GM19193 (cell line): Measurements from ENCODE around the gene THAP8.

ENCODE experiments used
- POLR2A ChIP-seq: IDR thresholded peaks from 4 replicates; pipeline ENCODE4 v1.6.1; 2011; ENCODE audit not compliant: insufficient read depth, insufficient read length; ENCODE audit errors: extremely low read depth

THAP8 gene

GRCh38 chr19:36019061-36019670 is 34.9 kb downstream of the THAP8 start:
- no peak for TF ChIP-seq POLR2A

GRCh38 chr19:36014012-36014924 is 39.8 kb downstream of the THAP8 start, which contains the start of gene ALKBH6:
Gene ALKBH6, minus strand, starts transcription at chr19:36014213. Its CDS starts 816 bp downstream, at chr19:36013397.
- peak; percentile 66 for TF ChIP-seq POLR2A

- no peak for TF ChIP-seq POLR2A
Observed at GRCh38 chr19:36013280-36014011, 40.6 kb downstream of the THAP8 start.

- TF ChIP-seq POLR2A: no peak
Observed at GRCh38 chr19:36010402-36010801, 43.7 kb downstream of the THAP8 start.

- no peak for TF ChIP-seq POLR2A
Observed at GRCh38 chr19:36009633-36010379, 44.3 kb downstream of the THAP8 start.

- TF ChIP-seq POLR2A: no peak
Observed at GRCh38 chr19:36009220-36009619, 44.9 kb downstream of the THAP8 start.

GRCh38 chr19:36008336-36008978 is 45.6 kb downstream of the THAP8 start, which contains the start of gene SYNE4:
Gene SYNE4, minus strand, starts transcription at chr19:36008813. Its CDS starts 132 bp downstream, at chr19:36008681.
- no peak for TF ChIP-seq POLR2A

- TF ChIP-seq POLR2A: no peak
Observed at GRCh38 chr19:36006955-36007354, 47.1 kb downstream of the THAP8 start.

- TF ChIP-seq POLR2A: no peak
Observed at GRCh38 chr19:36003284-36003683, 50.8 kb downstream of the THAP8 start.

- TF ChIP-seq POLR2A: no peak
Observed at GRCh38 chr19:36001605-36002004, 52.5 kb downstream of the THAP8 start.

GRCh38 chr19:35996777-35997176 is 57.3 kb downstream of the THAP8 start:
- TF ChIP-seq POLR2A: no peak

GRCh38 chr19:35995048-35995993 is 58.8 kb downstream of the THAP8 start, which contains the start of gene SDHAF1:
Gene SDHAF1, plus strand, starts transcription at chr19:35995188. Its CDS starts 87 bp downstream, at chr19:35995275.
- peak; percentile 85 for TF ChIP-seq POLR2A
